ENCODE results near the gene CACNA1I.
A peak's percentile ranks its signal among the peaks of the same experiment; 100 is the strongest.

The CACNA1I gene

DNA sequence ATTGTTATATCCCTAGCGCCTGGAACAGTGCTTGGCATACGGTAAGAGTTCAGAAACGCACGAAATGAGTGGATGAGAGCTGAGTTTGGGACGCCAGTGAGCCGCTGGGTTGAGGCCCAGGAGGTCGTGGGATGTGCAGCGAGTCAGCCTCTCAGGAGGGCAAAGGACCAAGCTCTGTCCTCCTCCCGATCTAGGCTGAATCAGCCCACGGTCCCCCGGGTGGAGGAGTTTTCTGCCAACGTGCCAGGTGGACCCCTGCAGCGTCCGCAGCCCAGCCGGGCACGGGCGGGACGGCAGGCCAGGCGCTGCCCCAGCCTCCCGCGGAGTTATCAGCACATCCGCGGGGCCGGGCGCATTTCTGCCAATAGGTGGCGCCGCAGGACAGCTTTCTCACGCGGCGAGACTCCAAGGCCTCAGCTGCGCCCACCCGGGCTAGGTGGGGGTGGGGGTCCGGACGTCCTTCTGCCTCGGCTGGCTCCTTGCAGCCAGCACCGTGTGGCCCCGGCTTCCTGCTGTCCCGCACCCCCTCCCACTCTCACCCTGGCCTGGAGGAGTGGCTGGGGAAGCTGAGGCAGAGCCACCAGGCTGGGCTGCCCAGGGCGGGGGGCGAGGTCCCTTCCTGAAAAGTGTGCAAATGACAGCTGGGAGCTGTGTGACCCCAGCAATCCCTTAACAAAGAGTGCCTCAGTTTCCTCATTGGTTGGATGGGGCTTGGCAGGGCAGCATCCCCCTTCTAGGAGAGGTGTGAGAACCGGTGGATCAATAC is 35.8 kb upstream of the CACNA1I start (continued):
- TF ChIP-seq ZNF600 (tag by site-specific recombination; IDR thresholded peaks at IDR 0.05) (peak; percentile 10; the same call in 1 of the 2 replicates), TRIM28 (IDR thresholded peaks at IDR 0.05; ENCODE audit: borderline replicate concordance, low read length) (no peak), ZBTB20 (tag by site-specific recombination; IDR thresholded peaks at IDR 0.05) (no peak), ZBTB17 (tag by site-specific recombination; IDR thresholded peaks at IDR 0.05) (peak; percentile 45; the same call in 1 of the 2 replicates), RBAK (tag by site-specific recombination; IDR thresholded peaks at IDR 0.05) (no peak), ZNF335 (tag by site-specific recombination; conservative IDR thresholded peaks at IDR 0.05) (peak; percentile 81), ZNF394 (tag by site-specific recombination; IDR thresholded peaks at IDR 0.05; ENCODE audit: borderline replicate concordance) (peak; percentile 54; the same call in 1 of the 2 replicates), ZFHX2 (tag by site-specific recombination; conservative IDR thresholded peaks at IDR 0.05) (peak; percentile 73), YY1 (tag by site-specific recombination; IDR thresholded peaks at IDR 0.05) (no peak; the same call in 1 of the 2 replicates), ZNF473 (tag by site-specific recombination; IDR thresholded peaks at IDR 0.05) (no peak), WT1 (tag by site-specific recombination; IDR thresholded peaks at IDR 0.05) (peak; percentile 84), ZNF776 (tag by site-specific recombination; IDR thresholded peaks at IDR 0.05; ENCODE audit: borderline replicate concordance) (no peak), ZNF292 (tag by site-specific recombination; IDR thresholded peaks at IDR 0.05; ENCODE audit: borderline replicate concordance, low read depth) (no peak), ZNF302 (tag by site-specific recombination; IDR thresholded peaks at IDR 0.05; ENCODE audit: low read depth) (no peak), ZNF785 (tag by site-specific recombination; IDR thresholded peaks at IDR 0.05) (no peak), ZNF549 (tag by site-specific recombination; IDR thresholded peaks at IDR 0.05) (no peak), ZNF510 (tag by site-specific recombination; IDR thresholded peaks at IDR 0.05; ENCODE audit: insufficient replicate concordance) (no peak), ZNF121 (tag by site-specific recombination; IDR thresholded peaks at IDR 0.05) (no peak), ZNF621 (tag by site-specific recombination; IDR thresholded peaks at IDR 0.05) (no peak), SALL2 (tag by site-specific recombination; IDR thresholded peaks at IDR 0.05; ENCODE audit: borderline replicate concordance) (no peak), ZNF629 (tag by site-specific recombination; IDR thresholded peaks at IDR 0.05) (no peak; the same call in 1 of the 2 replicates)
- TF ChIP-seq, protein P1, sequence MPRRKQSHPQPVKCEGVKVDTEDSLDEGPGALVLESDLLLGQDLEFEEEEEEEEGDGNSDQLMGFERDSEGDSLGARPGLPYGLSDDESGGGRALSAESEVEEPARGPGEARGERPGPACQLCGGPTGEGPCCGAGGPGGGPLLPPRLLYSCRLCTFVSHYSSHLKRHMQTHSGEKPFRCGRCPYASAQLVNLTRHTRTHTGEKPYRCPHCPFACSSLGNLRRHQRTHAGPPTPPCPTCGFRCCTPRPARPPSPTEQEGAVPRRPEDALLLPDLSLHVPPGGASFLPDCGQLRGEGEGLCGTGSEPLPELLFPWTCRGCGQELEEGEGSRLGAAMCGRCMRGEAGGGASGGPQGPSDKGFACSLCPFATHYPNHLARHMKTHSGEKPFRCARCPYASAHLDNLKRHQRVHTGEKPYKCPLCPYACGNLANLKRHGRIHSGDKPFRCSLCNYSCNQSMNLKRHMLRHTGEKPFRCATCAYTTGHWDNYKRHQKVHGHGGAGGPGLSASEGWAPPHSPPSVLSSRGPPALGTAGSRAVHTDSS (tag by site-specific recombination; IDR thresholded peaks at IDR 0.05): no peak
- TF ChIP-seq, protein P2, sequence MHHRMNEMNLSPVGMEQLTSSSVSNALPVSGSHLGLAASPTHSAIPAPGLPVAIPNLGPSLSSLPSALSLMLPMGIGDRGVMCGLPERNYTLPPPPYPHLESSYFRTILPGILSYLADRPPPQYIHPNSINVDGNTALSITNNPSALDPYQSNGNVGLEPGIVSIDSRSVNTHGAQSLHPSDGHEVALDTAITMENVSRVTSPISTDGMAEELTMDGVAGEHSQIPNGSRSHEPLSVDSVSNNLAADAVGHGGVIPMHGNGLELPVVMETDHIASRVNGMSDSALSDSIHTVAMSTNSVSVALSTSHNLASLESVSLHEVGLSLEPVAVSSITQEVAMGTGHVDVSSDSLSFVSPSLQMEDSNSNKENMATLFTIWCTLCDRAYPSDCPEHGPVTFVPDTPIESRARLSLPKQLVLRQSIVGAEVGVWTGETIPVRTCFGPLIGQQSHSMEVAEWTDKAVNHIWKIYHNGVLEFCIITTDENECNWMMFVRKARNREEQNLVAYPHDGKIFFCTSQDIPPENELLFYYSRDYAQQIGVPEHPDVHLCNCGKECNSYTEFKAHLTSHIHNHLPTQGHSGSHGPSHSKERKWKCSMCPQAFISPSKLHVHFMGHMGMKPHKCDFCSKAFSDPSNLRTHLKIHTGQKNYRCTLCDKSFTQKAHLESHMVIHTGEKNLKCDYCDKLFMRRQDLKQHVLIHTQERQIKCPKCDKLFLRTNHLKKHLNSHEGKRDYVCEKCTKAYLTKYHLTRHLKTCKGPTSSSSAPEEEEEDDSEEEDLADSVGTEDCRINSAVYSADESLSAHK (tag by site-specific recombination; IDR thresholded peaks at IDR 0.05): no peak; the same call in 1 of the 2 replicates
- TF ChIP-seq, protein P3, sequence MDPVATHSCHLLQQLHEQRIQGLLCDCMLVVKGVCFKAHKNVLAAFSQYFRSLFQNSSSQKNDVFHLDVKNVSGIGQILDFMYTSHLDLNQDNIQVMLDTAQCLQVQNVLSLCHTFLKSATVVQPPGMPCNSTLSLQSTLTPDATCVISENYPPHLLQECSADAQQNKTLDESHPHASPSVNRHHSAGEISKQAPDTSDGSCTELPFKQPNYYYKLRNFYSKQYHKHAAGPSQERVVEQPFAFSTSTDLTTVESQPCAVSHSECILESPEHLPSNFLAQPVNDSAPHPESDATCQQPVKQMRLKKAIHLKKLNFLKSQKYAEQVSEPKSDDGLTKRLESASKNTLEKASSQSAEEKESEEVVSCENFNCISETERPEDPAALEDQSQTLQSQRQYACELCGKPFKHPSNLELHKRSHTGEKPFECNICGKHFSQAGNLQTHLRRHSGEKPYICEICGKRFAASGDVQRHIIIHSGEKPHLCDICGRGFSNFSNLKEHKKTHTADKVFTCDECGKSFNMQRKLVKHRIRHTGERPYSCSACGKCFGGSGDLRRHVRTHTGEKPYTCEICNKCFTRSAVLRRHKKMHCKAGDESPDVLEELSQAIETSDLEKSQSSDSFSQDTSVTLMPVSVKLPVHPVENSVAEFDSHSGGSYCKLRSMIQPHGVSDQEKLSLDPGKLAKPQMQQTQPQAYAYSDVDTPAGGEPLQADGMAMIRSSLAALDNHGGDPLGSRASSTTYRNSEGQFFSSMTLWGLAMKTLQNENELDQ (tag by site-specific recombination; IDR thresholded peaks at IDR 0.05; ENCODE audit: low read depth): no peak
- TF ChIP-seq, protein P4, sequence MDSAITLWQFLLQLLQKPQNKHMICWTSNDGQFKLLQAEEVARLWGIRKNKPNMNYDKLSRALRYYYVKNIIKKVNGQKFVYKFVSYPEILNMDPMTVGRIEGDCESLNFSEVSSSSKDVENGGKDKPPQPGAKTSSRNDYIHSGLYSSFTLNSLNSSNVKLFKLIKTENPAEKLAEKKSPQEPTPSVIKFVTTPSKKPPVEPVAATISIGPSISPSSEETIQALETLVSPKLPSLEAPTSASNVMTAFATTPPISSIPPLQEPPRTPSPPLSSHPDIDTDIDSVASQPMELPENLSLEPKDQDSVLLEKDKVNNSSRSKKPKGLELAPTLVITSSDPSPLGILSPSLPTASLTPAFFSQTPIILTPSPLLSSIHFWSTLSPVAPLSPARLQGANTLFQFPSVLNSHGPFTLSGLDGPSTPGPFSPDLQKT (IDR thresholded peaks at IDR 0.05; ENCODE audit: borderline replicate concordance, low read depth, low read length): no peak
- TF ChIP-seq, protein P5, sequence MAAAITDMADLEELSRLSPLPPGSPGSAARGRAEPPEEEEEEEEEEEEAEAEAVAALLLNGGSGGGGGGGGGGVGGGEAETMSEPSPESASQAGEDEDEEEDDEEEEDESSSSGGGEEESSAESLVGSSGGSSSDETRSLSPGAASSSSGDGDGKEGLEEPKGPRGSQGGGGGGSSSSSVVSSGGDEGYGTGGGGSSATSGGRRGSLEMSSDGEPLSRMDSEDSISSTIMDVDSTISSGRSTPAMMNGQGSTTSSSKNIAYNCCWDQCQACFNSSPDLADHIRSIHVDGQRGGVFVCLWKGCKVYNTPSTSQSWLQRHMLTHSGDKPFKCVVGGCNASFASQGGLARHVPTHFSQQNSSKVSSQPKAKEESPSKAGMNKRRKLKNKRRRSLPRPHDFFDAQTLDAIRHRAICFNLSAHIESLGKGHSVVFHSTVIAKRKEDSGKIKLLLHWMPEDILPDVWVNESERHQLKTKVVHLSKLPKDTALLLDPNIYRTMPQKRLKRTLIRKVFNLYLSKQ (tag by site-specific recombination; IDR thresholded peaks at IDR 0.05; ENCODE audit: borderline replicate concordance): no peak
- TF ChIP-seq, protein P6, sequence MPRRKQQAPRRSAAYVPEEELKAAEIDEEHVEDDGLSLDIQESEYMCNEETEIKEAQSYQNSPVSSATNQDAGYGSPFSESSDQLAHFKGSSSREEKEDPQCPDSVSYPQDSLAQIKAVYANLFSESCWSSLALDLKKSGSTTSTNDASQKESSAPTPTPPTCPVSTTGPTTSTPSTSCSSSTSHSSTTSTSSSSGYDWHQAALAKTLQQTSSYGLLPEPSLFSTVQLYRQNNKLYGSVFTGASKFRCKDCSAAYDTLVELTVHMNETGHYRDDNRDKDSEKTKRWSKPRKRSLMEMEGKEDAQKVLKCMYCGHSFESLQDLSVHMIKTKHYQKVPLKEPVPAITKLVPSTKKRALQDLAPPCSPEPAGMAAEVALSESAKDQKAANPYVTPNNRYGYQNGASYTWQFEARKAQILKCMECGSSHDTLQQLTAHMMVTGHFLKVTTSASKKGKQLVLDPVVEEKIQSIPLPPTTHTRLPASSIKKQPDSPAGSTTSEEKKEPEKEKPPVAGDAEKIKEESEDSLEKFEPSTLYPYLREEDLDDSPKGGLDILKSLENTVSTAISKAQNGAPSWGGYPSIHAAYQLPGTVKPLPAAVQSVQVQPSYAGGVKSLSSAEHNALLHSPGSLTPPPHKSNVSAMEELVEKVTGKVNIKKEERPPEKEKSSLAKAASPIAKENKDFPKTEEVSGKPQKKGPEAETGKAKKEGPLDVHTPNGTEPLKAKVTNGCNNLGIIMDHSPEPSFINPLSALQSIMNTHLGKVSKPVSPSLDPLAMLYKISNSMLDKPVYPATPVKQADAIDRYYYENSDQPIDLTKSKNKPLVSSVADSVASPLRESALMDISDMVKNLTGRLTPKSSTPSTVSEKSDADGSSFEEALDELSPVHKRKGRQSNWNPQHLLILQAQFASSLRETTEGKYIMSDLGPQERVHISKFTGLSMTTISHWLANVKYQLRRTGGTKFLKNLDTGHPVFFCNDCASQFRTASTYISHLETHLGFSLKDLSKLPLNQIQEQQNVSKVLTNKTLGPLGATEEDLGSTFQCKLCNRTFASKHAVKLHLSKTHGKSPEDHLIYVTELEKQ (tag by site-specific recombination; IDR thresholded peaks at IDR 0.05; ENCODE audit: borderline replicate concordance): no peak

Measured in HEK293 (cell line).